Stimulated activated CD8-positive, alpha-beta memory T cell treated with anti-CD3 and anti-CD28 coated beads, Interleukin-12 subunit alpha, Interleukin-12 subunit beta, amount 100 ng/mL, for 24 hours (primary cell): ENCODE measurements around the gene ADAMTS19.

Experiments
- DNase-seq: peaks from one replicate; pipeline ENCODE4 v3.0.0-alpha.2; 2020; ENCODE audit errors: extremely low read depth

The ADAMTS19 gene

GRCh38 chr5:129465776-129466344 lies 5.8 kb downstream of the ADAMTS19 start:
- DNase-seq = no peak

GRCh38 chr5:129474544-129474943 lies 14.4 kb downstream of the ADAMTS19 start:
- no peak for DNase-seq

- DNase-seq = no peak
Measured at GRCh38 chr5:129476751-129477150, 16.7 kb downstream of the ADAMTS19 start.

- no peak for DNase-seq
Measured at GRCh38 chr5:129477532-129477931, 17.4 kb downstream of the ADAMTS19 start.

- DNase-seq = no peak
Measured at GRCh38 chr5:129481161-129481560, 21.1 kb downstream of the ADAMTS19 start.

GRCh38 chr5:129496421-129496820 lies 36.3 kb downstream of the ADAMTS19 start:
- no peak for DNase-seq

GRCh38 chr5:129496864-129497595 lies 36.9 kb downstream of the ADAMTS19 start:
- no peak for DNase-seq

GRCh38 chr5:129499208-129499852 lies 39.2 kb downstream of the ADAMTS19 start:
- no peak for DNase-seq

GRCh38 chr5:129500101-129500500 lies 40.0 kb downstream of the ADAMTS19 start:
- no peak for DNase-seq

GRCh38 chr5:129506086-129506485 lies 46.0 kb downstream of the ADAMTS19 start:
- no peak for DNase-seq

GRCh38 chr5:129506950-129507349 lies 46.9 kb downstream of the ADAMTS19 start:
- DNase-seq = no peak

- no peak for DNase-seq
Measured at GRCh38 chr5:129507527-129507926, 47.4 kb downstream of the ADAMTS19 start.

GRCh38 chr5:129508606-129509005 lies 48.5 kb downstream of the ADAMTS19 start:
- no peak for DNase-seq

GRCh38 chr5:129509363-129509975 lies 49.4 kb downstream of the ADAMTS19 start:
- no peak for DNase-seq

- DNase-seq = no peak
Measured at GRCh38 chr5:129511291-129511690, 51.2 kb downstream of the ADAMTS19 start.

GRCh38 chr5:129541051-129541450 lies 81.0 kb downstream of the ADAMTS19 start:
- no peak for DNase-seq

- no peak for DNase-seq
Measured at GRCh38 chr5:129541648-129542251, 81.7 kb downstream of the ADAMTS19 start.

GRCh38 chr5:129547137-129547536 lies 87.0 kb downstream of the ADAMTS19 start:
- DNase-seq = no peak

- DNase-seq = no peak
Measured at GRCh38 chr5:129554134-129554904, 94.2 kb downstream of the ADAMTS19 start.

GRCh38 chr5:129563585-129563984 lies 103.5 kb downstream of the ADAMTS19 start:
- no peak for DNase-seq

GRCh38 chr5:129569295-129569694 lies 109.2 kb downstream of the ADAMTS19 start:
- DNase-seq = no peak
